Suprapubic skin (tissue), 4 donors: ENCODE data around the gene ITIH5. TPM values are rescaled to one million over a fixed set of nuclear protein-coding genes. Genes with fewer than 3 reads are reported as not detected.
"Not testable (repeated sequence)": the region's sequence is repeated elsewhere in the genome, so short reads cannot be mapped to it uniquely, and the experiment has no call there.

Experiments
- DNase-seq, 2 donors: peaks; one replicate each; pipeline ENCODE4 v3.0.0-alpha.2; 2019; ENCODE audit warnings: low spot score in 2 of 2
- H3K27ac ChIP-seq: fragments of 200-600 bp; sonication (generic); one replicate; pipeline ENCODE4 v1.5.1; 2019
- H3K27me3 ChIP-seq: fragments of 200-600 bp; sonication (generic); one replicate; pipeline ENCODE4 v1.5.1; 2019
- H3K36me3 ChIP-seq: fragments of 200-600 bp; sonication (generic); one replicate; pipeline ENCODE4 v1.5.1; 2019
- H3K4me1 ChIP-seq: fragments of 200-600 bp; sonication (generic); one replicate; pipeline ENCODE4 v1.5.1; 2019
- H3K4me3 ChIP-seq: fragments of 200-600 bp; sonication (generic); one replicate; pipeline ENCODE4 v1.5.1; 2019; ENCODE audit warnings: mild to moderate bottlenecking
- H3K9me3 ChIP-seq: fragments of 200-600 bp; sonication (generic); one replicate; pipeline ENCODE4 v1.5.1; 2019
- EP300 ChIP-seq: sonication (generic); formaldehyde crosslinking; IDR thresholded peaks from one replicate; pipeline ENCODE4 v1.6.1; 2017; ENCODE audit warnings: antibody characterized with exemption
- POLR2A ChIP-seq, 2 donors: fragments of 450-650 bp; IDR thresholded peaks; one replicate each; pipeline ENCODE4 v1.6.1; 2017; ENCODE audit warnings: antibody characterized with exemption in 2 of 2, mild to moderate bottlenecking in 2 of 2, moderate library complexity in 2 of 2
- POLR2AphosphoS5 ChIP-seq, 3 donors: sonication (generic); formaldehyde crosslinking; IDR thresholded peaks; one replicate each; pipeline ENCODE4 v1.6.1; 2017; ENCODE audit warnings: antibody characterized with exemption in 3 of 3
- WGBS: methylation state at CpG from one replicate; pipeline ENCODE4 v1.1.5; 2018; 5-methylcytosine and 5-hydroxymethylcytosine counted together
- total RNA-seq, 4 donors: library from RNA; depleted of rRNA; stranded (reverse); fragments of >200 nt; gene quantifications; one replicate each; pipeline ENCODE4 v1.1.0, GENCODE V29; 2016
- TF ChIP-seq, protein P1 (sequence below), 2 donors: fragments of 200-600 bp in 1 of 2; fragments of 450-650 bp in 1 of 2; sonication (generic) in 1 of 2; IDR thresholded peaks; one replicate each; pipeline ENCODE4 v1.5.1; 2016 to 2019; ENCODE audit warnings: antibody characterized with exemption in 2 of 2, mild to moderate bottlenecking in 1 of 2, moderate library complexity in 1 of 2

The ITIH5 gene
- 10 to 100 TPM in 1 of 4 donors, 1 to 10 TPM in 3; 3.8 to 11.3 (median 4.4) TPM for total RNA-seq

DNA sequence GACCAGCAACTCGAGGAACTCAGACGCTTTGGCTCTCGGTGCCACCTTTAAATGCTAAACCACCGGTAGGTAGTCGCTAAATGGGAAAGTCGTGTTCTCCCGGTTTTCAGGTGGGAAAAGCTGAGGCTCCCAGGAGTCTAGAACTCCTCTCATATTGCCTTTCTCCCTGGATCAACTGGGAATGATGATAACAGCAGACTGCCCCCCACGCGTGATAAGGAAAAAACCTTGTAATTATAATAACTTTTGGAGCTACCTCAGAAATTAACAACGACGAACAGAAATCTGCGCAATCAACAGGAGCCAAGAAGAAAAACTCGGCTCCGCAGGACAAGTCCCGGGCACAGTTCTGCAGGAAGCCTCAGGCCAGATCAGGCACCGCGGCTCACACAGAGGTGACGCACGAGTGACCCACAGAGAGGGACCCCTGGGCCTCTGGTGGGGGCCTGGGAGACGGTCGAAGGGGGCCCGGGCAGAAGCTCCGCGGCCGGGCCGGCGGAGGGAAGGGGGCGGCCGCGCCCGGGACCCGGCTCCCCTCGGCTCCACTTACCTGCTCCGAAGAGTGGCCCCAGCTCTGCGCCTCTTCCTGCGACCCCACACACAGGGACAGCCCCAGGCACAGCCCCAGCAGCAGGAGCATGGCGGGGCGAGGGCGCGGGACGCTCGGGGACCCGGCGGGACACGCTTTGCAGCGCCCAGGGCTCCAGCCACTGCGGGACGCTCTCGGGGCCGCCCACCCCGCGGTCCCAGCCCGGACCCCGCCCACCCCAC lies at the start of gene ITIH5:
Gene ITIH5 (minus strand): TSS at position 714 of the 771 bp plus-strand sequence. CDS start 74 bp downstream, at position 640.
- Histone ChIP-seq H3K27me3 (peaks cover 28% of the 10 kb centered on the region), H3K36me3 (no peaks in the 10 kb centered on the region), H3K4me3 (peak within 1 kb of the TSS; percentile 58), H3K27ac (no peak within 1 kb of the TSS), H3K4me1 (peaks cover 25% of the 10 kb centered on the region), H3K9me3 (no peaks in the 10 kb centered on the region)
- peak in 1 of 2 donors; percentile 64 for DNase-seq
- WGBS = 2% methylated on average over 9 of the region's 54 CpGs
- TF ChIP-seq, protein P1, sequence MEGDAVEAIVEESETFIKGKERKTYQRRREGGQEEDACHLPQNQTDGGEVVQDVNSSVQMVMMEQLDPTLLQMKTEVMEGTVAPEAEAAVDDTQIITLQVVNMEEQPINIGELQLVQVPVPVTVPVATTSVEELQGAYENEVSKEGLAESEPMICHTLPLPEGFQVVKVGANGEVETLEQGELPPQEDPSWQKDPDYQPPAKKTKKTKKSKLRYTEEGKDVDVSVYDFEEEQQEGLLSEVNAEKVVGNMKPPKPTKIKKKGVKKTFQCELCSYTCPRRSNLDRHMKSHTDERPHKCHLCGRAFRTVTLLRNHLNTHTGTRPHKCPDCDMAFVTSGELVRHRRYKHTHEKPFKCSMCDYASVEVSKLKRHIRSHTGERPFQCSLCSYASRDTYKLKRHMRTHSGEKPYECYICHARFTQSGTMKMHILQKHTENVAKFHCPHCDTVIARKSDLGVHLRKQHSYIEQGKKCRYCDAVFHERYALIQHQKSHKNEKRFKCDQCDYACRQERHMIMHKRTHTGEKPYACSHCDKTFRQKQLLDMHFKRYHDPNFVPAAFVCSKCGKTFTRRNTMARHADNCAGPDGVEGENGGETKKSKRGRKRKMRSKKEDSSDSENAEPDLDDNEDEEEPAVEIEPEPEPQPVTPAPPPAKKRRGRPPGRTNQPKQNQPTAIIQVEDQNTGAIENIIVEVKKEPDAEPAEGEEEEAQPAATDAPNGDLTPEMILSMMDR (IDR thresholded peaks at IDR 0.05) = no peak
- TF ChIP-seq POLR2AphosphoS5 (IDR thresholded peaks at IDR 0.05) (no peak), POLR2A (IDR thresholded peaks at IDR 0.05) (no peak), EP300 (no peak)

DNA sequence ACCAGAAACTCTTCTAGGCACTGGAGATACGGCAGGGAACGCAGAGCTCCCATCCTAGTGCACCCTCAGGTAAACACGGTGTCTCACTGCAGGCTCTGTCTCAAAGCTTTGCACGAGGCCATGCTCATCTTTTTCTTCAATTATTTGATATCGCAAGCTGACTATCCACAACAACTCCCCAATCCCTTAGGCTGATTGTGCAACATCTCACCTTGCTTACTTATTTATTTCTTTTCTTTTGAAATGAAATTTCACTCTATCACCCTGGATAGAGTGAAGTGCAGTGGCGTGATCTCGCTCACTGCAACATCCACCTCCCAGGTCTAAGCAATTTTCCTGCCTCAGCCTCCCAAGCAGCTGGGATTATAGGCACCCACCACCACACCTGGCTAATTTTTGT lies 48.7 kb upstream of the ITIH5 start:
- DNase-seq = no peak
- H3K27me3 ChIP-seq = peaks cover 4% of the 10 kb centered on the region
- no peak overlapping the region for H3K4me3 ChIP-seq
- 89% methylated on average over 7 of the region's 7 CpGs for WGBS
- H3K9me3 ChIP-seq = no peaks in the 10 kb centered on the region
- TF ChIP-seq, protein P1 (IDR thresholded peaks at IDR 0.05) = no peak
- TF ChIP-seq EP300 (no peak), POLR2AphosphoS5 (IDR thresholded peaks at IDR 0.05) (no peak), POLR2A (IDR thresholded peaks at IDR 0.05) (no peak)
- H3K36me3 ChIP-seq = no peaks in the 10 kb centered on the region
- no peaks in the 10 kb centered on the region for H3K4me1 ChIP-seq
- no peak overlapping the region for H3K27ac ChIP-seq

DNA sequence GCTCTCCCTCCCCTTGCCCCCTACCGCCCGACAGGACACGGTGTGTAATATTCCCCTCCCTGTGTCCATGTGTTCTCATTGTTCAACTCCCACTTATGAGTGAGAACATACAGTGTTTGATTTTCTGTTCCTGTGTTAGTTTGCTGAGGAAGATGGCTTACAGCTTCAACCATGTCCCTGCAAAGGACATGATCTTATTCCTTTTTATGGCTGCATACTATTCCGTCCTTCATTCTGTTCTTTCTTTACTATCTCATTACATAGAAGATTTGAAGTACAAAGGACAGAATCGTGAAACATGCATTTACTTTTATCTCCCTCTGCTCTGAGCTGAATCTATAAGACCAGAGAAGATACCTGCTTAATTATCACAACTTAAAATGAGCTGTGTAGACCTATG lies 44.3 kb upstream of the ITIH5 start:
- not testable (repeated sequence) for H3K4me3 ChIP-seq, DNase-seq, H3K9me3 ChIP-seq, H3K27ac ChIP-seq, H3K36me3 ChIP-seq, H3K4me1 ChIP-seq
- peaks cover 13% of the 10 kb centered on the region for H3K27me3 ChIP-seq
- 92% methylated on average over 5 of the region's 5 CpGs for WGBS

DNA sequence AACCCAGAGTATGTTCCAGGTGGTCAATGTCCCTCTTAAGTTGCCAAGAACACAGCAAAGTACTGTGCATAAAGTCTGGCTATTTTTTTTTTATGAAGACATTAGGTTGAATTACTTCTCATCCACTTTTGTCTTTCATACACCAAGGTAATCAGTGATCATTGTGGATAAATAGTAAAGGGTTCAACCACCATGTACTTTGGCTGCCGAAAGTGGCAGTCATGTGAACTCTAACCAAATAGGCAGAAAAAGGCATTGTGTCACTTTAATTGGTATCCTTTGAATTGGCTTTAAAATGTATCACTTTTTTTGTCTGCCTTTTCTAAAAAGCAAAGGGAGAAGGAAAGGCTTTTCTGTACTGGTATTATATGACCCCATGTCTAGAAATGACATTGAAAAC lies 43.7 kb upstream of the ITIH5 start:
- WGBS = 91% methylated on average over 1 of the region's 1 CpG
- H3K27me3 ChIP-seq = peaks cover 16% of the 10 kb centered on the region
- no peaks in the 10 kb centered on the region for H3K4me1 ChIP-seq
- no peaks in the 10 kb centered on the region for H3K36me3 ChIP-seq
- TF ChIP-seq POLR2AphosphoS5 (IDR thresholded peaks at IDR 0.05) = no peak
- TF ChIP-seq, protein P1 (IDR thresholded peaks at IDR 0.05) = no peak
- TF ChIP-seq EP300 = no peak
- TF ChIP-seq POLR2A (IDR thresholded peaks at IDR 0.05) = no peak
- H3K27ac ChIP-seq = no peak overlapping the region
- H3K4me3 ChIP-seq = no peak overlapping the region
- DNase-seq = no peak
- no peaks in the 10 kb centered on the region for H3K9me3 ChIP-seq

DNA sequence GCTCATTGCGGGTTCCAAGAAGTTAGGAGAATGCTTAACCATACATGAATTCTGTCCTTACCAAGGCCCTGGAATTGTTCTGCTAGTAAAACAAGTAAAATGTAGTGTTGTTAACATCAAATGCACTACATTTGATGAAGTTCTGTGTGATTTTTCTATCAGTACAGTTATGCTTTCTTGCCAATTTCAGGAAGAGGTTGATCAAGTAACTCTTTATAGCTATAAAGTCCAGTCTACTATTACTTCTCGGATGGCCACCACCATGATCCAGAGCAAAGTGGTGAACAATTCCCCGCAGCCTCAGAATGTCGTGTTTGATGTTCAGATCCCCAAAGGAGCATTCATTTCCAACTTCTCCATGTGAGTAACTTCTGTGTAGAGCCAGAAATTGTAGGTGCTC lies 42.1 kb upstream of the ITIH5 start:
- Histone ChIP-seq H3K27me3 (peaks cover 27% of the 10 kb centered on the region), H3K9me3 (no peaks in the 10 kb centered on the region), H3K4me3 (no peak overlapping the region), H3K4me1 (no peaks in the 10 kb centered on the region), H3K36me3 (no peaks in the 10 kb centered on the region), H3K27ac (no peak overlapping the region)
- TF ChIP-seq EP300 (no peak), POLR2AphosphoS5 (IDR thresholded peaks at IDR 0.05) (no peak), POLR2A (IDR thresholded peaks at IDR 0.05) (no peak)
- TF ChIP-seq, protein P1 (IDR thresholded peaks at IDR 0.05) = no peak
- 95% methylated on average over 4 of the region's 4 CpGs for WGBS
- no peak for DNase-seq
